PC-9 (cell line): ENCODE measurements around the gene IGFBP7.

Experiments
- EZH2 ChIP-seq: fragments of 200-600 bp; sonication (generic); IDR thresholded peaks from 2 replicates; pipeline ENCODE4 v1.8.0; 2017; ENCODE audit warnings: antibody characterized with exemption, low read depth
- TF ChIP-seq, protein P1 (sequence below): fragments of 200-600 bp; sonication (generic); conservative IDR thresholded peaks from 2 replicates; pipeline ENCODE4 v1.6.1; 2017; ENCODE audit warnings: mixed run types, antibody characterized with exemption, mild to moderate bottlenecking, moderate library complexity

DNA sequence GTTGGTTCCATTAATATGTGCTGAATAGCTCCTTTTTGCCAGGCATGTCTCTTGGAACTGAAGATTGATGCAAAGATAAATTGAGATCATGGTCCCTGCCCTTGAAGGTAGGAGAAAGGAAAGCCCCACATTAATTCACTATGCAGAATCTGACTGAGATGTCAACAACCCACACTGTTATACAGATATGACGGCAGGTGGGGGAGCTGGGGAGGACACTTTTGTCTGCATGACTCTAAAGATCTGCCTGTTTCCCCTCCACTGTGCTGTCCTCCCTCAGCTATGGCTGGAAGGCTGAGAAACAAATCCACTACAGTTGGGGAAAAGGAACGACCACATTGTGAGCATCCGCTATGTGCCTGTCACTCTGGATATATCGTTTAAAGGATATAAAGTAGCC lies 36.3 kb upstream of the IGFBP7 start:
- TF ChIP-seq, protein P1, sequence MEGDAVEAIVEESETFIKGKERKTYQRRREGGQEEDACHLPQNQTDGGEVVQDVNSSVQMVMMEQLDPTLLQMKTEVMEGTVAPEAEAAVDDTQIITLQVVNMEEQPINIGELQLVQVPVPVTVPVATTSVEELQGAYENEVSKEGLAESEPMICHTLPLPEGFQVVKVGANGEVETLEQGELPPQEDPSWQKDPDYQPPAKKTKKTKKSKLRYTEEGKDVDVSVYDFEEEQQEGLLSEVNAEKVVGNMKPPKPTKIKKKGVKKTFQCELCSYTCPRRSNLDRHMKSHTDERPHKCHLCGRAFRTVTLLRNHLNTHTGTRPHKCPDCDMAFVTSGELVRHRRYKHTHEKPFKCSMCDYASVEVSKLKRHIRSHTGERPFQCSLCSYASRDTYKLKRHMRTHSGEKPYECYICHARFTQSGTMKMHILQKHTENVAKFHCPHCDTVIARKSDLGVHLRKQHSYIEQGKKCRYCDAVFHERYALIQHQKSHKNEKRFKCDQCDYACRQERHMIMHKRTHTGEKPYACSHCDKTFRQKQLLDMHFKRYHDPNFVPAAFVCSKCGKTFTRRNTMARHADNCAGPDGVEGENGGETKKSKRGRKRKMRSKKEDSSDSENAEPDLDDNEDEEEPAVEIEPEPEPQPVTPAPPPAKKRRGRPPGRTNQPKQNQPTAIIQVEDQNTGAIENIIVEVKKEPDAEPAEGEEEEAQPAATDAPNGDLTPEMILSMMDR, result no peak
- no peak for TF ChIP-seq EZH2
